ENCODE results near the gene TOR1AIP2.
"Not testable (repeated sequence)": the region's sequence is repeated elsewhere in the genome, so short reads cannot be mapped to it uniquely, and the experiment has no call there.

The TOR1AIP2 gene

GRCh38 chr1:179875596-179876299 is 1.9 kb downstream of the TOR1AIP2 start:
- DNase-seq, result no peak

- no peak for DNase-seq
These were observed 4.2 kb downstream of the TOR1AIP2 start for GRCh38 chr1:179873438-179873851.

GRCh38 chr1:179872558-179872957 is 5.0 kb downstream of the TOR1AIP2 start:
- no peak for DNase-seq

- DNase-seq, result no peak
These were observed 5.7 kb downstream of the TOR1AIP2 start for GRCh38 chr1:179871940-179872339.

GRCh38 chr1:179870870-179871269 is 6.7 kb downstream of the TOR1AIP2 start:
- DNase-seq, result no peak

GRCh38 chr1:179867493-179868330 is 9.9 kb downstream of the TOR1AIP2 start:
- DNase-seq, result peak; percentile 65

GRCh38 chr1:179866616-179867015 is 11.0 kb downstream of the TOR1AIP2 start:
- no peak for DNase-seq

- DNase-seq, result no peak
These were observed 12.2 kb downstream of the TOR1AIP2 start for GRCh38 chr1:179865377-179865776.

- DNase-seq, result no peak
These were observed 17.0 kb downstream of the TOR1AIP2 start for GRCh38 chr1:179860652-179861051.

- no peak for DNase-seq
These were observed 20.6 kb downstream of the TOR1AIP2 start for GRCh38 chr1:179857009-179857408.

- DNase-seq, result no peak
These were observed 21.3 kb downstream of the TOR1AIP2 start for GRCh38 chr1:179856296-179856695.

- not testable (repeated sequence) for DNase-seq
These were observed 21.8 kb downstream of the TOR1AIP2 start for GRCh38 chr1:179855831-179856230.

GRCh38 chr1:179853102-179853501 is 24.5 kb downstream of the TOR1AIP2 start:
- DNase-seq, result no peak

- no peak for DNase-seq
These were observed 29.4 kb downstream of the TOR1AIP2 start for GRCh38 chr1:179848233-179848632.

- no peak for DNase-seq
These were observed 37.5 kb downstream of the TOR1AIP2 start for GRCh38 chr1:179840107-179840506.

- not testable (repeated sequence) for DNase-seq
These were observed 40.7 kb downstream of the TOR1AIP2 start for GRCh38 chr1:179836686-179837445.

GRCh38 chr1:179831852-179832699 is 45.5 kb downstream of the TOR1AIP2 start:
- no peak for DNase-seq

- DNase-seq, result no peak
These were observed 46.4 kb downstream of the TOR1AIP2 start for GRCh38 chr1:179831225-179831624.

- DNase-seq, result no peak
These were observed 49.0 kb downstream of the TOR1AIP2 start for GRCh38 chr1:179828554-179829110.

- peak; percentile 23 for DNase-seq
These were observed 50.9 kb downstream of the TOR1AIP2 start for GRCh38 chr1:179826626-179827280.

GRCh38 chr1:179825798-179826460 is 51.7 kb downstream of the TOR1AIP2 start:
- no peak for DNase-seq

All from NCI-H1694 treated with DMSO at 0.1 percent for 48 hours (cell line).